ENCODE measurements around the gene SGSM1. TPM values are rescaled to one million over a fixed set of nuclear protein-coding genes. Genes with fewer than 3 reads are reported as not detected.

SGSM1 gene
- total RNA-seq, 1 donor from 2014 or later = 6.8 TPM

DNA sequence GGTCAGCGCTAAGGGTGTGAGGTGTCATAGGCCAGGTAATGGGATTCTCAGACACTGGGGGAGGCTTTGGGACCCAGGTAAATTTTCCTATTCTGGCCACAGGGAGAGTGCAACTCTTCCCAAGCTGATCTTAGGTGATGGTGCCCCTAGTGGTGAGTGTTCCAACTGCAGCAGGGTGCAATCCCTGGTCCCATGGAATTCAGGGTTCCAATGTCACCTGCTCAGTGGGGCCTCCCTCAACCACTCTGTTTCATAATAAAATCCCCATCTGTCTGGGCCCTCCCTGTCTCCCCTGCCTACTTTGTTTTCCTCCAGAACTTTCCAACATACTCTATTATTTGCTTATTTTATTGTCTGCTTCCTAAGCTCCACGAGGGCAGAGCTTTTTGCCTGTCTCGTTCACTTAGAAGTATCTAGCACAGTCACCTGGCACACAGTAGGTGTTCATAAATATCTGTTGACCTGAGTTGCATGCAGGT, 2.9 kb upstream of the SGSM1 start:
- DNase-seq (ENCODE audit: low spot score) = peak; percentile 48

DNA sequence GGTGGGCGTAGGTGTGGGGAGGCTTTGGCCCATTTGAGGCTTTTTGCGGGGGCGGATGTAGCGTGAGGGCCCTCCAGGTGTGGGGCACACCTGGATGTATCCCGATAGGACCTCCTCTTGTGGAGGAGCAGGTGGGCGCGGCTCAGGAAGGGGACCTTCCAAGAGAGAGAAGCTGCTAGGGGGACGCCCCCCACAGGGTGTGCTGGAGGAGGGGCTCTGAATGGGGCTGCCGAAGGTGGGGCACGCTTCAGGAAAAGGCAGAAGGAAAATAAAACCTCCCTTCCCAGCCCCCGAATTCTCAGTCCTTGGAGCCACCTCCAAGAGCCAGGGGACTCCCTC, 621 bp downstream of the SGSM1 start:
- DNase-seq (ENCODE audit: low spot score) = no peak

DNA sequence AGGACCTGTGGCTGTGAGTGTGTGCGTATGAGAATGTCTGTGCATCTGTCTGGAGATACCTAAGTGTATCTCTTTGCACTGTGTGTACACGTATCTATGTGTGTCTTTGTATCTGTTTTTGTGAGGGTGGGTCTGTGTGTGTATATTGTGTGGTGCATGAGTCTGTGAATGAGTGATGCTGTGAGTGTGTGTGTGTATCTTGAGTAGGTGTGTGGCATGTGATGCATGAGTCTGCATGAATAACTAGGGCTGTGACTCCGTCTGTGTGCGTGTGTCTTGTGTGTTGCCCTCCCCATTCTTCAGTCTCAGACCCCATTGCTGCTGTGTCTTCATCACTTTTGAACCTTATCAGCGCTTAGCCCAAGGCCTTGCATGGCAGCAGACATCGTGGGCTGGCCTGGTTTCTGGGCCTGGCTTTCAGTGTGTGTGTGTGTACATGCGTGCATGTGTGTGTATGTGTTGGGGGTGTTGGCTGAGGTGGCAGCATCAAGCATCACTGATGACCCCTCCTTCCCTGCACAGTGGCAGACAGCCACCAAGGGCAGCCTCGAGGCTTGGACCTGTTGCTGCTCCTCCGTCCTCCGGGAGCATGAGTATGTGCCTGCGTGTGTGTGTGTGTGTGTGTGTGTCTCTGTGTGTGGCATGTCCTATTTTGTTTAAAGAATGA, 1.4 kb downstream of the SGSM1 start:
- peak; percentile 37 for DNase-seq (ENCODE audit: low spot score)

DNA sequence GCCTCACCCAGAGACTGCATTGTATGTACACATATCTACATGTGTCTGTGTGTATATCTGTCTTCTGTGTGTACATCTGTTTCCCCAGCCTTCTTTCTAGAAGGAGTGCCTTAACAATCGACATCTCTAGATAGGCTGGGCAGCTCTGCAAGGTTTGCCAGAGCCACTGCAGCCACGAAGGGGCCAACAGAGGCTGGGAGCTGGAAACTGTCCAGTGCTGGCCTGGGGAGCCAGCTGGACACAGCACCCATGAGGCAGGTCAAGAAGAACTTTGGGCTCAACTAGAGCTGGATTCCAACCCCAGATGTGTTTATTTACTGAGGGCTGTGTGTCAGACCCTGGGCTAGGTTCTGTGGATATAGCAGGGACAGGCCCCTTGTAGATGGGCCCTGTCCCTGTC, 3.3 kb downstream of the SGSM1 start:
- DNase-seq (ENCODE audit: low spot score) = no peak

DNA sequence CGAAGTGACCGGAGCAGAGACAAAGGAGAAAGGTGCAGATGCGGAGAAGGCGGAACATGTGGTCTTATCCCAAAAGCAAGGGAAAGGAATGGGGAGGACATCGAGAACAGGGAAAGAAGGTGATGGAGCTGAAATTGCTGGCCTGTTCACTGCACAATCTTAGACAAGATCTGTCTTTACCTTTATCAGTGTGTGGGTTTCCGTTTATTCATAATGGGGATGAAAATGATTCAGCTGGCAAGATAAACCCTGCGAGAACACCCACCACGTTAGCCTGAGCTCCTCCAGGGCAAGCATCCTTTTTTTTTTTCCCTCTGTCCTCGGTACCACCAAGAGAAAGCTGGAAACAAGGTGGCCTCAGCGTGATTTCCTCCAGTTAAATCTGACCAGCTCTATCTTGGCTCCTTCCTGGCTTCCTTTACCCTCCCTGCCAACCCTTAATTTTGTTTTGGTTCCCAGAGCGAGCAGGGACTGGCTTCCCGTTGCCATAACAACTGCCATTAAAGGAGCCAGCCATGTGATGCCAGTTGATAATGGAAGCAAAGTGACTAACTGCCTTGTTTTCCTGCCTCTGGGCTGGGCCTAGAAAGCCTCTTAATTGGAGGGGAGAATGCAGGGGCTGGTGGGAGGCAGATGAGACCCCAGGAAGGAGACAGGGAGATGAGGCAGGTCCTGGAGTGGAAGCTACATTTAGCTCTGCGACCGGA, 4.2 kb downstream of the SGSM1 start:
- DNase-seq (ENCODE audit: low spot score) = no peak

DNA sequence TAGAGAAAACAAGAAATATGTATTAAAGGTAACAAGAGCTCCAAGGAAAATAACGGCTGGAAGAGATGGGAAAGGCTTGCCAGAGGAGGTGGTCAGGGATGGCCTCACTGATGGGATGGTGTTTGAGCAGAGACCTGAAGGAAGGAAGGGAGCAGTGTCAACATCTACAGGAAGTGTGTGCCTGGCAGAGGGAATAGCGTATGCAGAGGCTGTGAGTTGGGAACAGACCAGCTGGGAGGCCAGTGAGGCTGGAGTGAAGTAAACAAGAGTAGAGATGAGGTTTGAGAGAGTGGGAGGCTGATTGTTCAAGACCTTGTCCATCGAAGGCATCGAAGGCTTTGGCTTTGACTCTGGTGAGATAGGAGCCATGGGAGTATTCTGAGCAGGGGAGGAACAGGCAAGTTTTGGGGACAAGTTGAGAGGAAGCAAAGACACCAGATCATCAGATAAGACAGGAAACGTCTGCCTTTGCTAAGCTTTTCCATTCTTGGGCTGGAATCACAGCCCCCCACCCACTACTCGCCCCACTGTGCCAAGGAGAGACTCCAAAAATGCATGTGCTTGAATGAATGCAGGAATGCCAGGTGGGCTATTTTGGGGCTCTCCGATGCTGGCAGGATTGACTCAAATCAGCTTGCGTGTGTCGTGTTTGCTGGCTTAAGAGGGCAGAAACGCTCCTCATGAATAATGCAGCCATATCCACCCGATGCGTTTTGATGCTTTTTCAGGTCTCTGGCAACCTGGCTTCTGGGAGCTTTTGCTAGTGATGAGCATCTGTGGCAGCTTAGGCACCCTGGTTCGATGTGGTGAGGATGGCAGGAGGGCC, 7.2 kb downstream of the SGSM1 start:
- DNase-seq (ENCODE audit: low spot score) = no peak

DNA sequence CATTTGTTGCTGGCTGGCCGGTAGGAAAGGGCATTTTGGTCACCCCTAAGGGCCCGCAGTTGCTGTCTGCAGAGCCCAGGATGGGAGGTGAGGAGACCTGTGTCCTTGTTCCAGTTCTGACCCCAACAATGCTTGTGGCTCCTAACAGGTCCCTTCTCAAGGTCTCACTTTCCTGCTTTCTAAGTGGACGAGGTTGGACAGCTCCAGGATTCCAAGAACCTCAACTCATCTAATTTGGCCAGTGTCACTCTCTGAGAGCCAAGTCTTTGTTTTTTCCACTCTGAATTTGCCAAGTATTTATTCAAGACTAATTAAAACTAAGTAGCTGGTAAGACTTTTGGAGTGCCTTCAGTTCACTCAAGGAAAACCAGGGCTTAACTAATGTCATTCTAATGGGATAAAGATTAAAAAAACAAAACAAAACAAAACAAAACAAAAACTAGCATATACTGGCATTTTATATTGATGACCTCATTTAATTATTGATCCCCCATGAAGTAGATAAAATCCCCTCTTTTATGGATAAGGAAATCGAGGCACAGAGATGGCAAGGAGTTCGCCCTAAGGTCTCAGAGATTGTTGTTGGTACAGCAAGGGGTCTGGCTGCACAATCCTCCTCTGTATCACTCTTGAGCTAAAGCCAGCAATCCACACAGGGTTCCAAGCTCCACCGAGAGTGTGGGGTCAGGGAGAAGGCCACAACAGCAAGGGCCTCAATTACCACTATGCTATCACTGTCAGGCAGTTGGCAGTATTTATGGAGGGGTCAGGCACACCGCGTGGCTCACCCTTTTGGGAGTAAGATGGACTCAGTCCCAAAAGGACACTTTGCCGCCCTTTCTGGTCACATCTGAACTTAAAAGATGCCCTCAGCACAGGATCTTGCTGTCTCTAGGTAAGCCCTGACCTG, 8.1 kb downstream of the SGSM1 start:
- DNase-seq (ENCODE audit: low spot score) = no peak

DNA sequence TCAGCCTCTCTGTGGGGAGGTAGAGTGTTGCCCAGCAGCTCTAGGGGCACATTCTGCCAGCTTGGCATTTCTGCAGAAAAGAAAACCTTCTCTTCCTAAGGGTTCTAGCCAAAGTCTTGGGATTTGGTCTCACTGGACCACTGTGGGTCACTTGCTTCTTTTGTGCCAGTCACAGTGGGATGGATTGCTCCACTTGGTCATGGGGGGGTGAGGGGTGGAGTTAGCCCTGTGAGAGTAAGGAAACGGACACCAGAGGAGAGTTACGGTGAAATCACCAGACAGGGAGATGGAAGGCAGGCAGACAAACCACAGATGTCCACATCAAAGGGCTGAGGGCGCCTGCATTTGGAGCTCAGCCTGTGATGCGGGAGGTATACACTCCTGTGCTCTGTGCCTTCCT, 10.8 kb downstream of the SGSM1 start:
- no peak for DNase-seq (ENCODE audit: low spot score)

DNA sequence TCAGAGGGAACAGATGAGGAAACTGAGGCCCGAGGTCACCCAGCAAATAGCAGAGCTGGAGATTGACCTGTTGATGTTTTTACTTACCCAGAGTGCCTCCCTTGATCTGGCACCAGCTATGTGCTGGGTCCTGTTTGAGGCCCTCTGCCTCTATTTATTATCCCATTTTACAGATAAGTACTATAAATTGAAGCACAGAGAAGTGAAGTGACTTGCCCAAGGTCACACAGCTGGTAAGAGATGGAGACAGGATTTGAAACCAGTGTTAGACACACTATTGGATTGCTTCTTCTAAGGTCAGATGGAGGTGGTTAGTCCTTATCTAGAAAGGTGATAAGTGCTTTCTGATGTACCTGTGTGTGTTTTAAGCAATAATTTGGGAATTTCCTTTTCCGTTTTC, 13.5 kb downstream of the SGSM1 start:
- no peak for DNase-seq (ENCODE audit: low spot score)

DNA sequence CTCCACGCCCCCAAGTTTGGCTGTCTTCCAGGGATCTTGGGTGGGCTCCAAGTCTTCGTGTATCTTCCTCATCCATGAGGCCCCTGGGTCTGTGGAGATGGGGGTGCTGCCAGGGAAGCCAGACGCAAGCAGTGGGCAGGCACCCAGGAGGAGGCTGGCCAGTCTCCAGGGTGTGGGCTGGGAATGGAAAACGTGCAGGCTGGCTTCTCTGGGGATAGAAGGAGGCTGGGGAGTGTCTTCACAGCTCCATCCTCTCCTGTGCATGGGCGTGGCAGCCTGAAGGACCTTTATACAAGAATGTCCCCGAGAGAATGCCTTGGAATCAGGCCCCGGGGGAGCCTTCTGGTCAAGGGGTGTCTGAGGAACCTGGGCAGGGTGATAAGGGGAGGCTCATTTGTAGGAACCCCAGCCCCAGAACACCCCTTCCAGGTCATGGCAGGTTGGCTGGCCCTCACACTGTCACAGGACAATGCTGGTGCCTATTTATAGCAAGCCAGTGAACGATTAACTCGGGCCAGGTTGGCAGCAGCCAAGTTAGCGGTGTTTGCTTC, 14.0 kb downstream of the SGSM1 start:
- DNase-seq (ENCODE audit: low spot score) = peak; percentile 85

DNA sequence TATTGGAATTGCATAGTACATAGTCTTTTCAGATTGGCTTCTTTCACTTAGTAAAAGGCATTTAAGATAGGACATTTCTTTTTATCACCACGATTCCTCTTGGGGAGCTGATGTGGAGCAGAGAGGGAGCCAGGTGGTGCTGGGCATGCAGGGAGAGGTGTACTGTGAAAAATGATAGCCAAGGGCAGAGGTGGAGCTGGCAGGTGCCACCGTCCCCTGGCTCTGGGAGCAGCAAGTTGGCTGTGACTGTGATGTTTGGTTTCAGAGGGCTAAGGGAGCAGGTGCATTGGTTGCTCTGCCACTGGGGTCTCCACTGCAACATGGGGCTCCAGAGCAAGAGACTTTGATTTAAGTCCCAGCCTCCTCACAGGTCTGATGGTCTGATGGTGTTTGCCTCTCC, 16.5 kb downstream of the SGSM1 start:
- no peak for DNase-seq (ENCODE audit: low spot score)

DNA sequence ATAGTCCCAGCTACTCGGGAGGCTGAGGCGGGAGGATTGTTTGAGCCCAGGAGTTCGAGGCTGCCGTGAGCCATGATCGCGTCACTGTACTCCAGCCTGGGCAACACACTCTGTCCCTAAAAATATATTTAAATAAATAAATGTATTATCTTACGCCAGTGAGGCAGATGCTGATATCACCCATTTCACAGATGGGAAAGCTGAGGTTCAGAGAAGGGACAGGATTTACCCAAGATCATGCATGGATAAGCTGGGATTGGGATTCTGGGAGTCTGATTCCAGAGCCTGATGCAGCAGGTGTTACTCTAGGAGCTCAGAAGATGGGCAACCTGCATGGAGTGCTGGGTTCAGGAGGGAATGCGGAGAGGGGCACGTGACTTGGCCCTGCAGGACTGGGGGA, 17.8 kb downstream of the SGSM1 start:
- DNase-seq (ENCODE audit: low spot score) = no peak

DNA sequence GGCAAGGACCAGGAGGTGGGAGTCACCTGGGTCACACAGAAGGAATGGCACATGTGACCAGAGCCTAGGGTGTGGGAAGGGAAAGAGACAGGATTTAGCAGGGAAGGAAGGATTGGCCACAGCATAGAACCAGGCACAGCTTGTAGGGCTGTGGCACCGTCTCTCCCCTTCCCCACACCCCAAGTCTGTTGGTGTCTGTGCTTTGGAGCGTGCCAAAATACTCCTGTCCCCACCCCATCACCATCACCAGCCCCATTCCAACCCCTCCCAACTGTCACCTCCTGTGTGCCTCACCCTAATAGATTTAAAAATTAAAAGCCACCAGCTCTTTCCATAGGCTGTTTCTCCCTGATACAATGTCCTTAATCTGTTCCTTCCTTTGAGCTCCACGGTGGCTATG, 18.2 kb downstream of the SGSM1 start:
- DNase-seq (ENCODE audit: low spot score) = no peak

DNA sequence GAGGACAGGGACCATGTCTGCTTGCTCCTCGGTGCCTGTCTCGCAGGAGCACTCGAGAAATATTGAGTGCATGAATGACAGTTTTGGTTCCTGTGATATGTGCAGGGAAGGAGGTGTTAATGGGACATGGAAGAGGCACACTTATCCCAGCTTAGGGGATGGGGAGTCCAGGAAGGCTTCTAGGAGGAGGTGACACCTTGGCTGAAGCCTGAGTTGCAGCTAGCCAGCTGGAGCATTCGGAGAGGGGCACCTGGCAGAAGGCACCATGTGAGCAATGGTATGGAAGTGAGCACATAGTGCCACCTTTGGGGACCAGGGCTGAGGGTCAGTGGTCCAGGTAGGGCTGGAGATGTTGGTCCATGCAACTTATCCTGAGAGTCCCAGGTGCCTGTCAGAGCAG, 18.9 kb downstream of the SGSM1 start:
- DNase-seq (ENCODE audit: low spot score) = no peak

DNA sequence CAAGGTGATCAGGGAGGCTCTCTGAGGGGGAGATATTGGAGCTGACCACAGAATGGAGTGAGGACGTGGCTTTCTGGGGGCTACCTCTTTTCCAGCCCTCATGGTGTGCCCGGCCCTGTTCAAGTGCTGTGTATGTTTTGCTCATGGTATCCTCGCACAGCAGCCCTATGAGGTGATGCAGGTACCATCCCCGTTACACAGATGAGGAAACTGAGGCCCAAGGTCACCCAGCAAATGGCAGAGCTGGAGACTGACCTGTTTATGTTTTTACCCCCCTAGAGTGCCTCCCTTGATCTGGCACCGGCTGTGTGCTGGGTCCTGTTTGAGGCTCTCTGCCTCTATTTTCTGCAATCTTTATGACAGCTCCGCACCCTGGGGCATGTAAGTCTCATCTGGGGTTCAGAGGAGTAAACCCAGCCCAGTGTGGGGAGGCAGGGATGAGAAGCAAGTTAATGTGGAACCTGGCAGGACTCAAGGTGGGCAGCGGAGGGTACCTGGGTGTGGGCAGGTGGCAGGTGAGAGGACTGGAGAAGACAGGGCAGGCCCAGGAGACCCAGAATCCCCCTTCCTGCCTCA, 20.8 kb downstream of the SGSM1 start:
- no peak for DNase-seq (ENCODE audit: low spot score)

DNA sequence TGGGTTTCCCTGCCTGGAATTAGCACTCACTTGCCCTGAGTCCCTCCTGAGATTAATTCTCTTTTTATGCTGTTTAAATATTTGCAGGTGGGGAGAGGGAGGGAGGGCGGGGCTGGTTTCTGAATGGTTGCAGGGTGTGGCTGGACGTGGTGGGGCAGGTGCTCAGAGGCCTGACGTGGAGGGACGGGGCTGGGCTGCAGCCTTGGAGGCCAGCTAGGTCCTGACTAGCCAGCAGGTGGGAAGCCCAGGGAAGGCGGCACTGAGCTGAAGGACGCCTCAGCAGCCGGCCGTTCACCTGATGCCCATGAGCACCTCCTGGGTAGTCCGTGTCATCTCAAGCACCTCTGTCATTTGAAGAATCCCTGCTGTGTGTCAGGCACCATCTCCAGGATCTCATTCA, 21.3 kb downstream of the SGSM1 start:
- no peak for DNase-seq (ENCODE audit: low spot score)

DNA sequence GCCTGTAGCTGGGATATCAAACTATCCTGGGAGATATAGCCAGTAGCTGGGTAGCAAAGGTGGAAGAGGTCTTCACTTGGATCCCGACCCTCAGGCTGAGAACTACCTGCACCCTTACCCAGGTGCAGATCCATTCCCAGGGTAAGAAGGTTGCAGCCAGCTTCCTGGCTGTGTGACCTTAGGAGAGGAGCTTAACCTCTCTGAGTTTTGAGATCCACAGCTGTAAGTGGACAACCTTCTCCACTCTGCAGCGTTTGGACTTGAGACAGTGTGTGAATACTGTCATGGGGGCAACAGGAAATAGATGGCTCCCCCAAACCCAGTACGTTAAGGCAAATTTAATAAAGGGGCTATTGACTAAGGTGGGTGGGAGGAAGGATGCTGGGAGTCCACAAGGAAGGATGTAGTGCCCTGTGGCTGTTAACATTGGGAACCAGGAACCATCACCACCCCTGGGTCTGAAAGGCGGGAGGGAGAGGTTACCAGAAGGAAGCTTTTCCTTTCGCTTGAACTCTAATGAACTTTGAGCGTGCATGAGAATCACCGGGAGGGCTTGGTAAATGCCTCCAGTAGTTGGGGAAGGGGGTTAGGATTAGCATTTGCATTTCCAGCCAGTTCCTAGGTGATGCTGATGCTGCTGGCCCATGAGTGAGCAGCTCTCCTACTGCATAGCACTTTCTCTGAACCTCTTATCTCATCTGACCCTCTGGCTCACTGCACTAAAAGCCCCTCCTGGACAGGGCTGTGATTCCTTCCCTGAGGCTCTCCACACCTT, 24.4 kb downstream of the SGSM1 start:
- no peak for DNase-seq (ENCODE audit: low spot score)

DNA sequence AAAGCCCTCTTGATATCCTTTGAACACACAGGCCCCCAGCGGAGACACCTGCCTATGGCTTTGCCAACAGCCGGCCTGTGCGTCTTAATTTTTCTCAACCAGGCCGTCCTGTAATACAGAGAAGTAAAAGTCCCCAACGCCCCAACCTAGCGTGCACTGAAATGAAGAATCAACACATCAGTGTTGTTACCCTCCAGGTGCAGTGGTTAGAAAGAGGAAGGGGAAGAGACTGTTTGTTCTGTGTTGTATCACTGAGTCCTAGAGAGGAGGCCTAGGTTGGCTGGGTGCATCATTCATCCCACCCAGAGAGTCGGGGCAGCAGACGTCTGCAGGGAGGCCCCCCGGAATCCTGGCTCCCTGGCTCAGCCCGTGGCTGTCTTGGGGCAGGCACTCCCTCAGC, 25.7 kb downstream of the SGSM1 start:
- DNase-seq (ENCODE audit: low spot score) = no peak

DNA sequence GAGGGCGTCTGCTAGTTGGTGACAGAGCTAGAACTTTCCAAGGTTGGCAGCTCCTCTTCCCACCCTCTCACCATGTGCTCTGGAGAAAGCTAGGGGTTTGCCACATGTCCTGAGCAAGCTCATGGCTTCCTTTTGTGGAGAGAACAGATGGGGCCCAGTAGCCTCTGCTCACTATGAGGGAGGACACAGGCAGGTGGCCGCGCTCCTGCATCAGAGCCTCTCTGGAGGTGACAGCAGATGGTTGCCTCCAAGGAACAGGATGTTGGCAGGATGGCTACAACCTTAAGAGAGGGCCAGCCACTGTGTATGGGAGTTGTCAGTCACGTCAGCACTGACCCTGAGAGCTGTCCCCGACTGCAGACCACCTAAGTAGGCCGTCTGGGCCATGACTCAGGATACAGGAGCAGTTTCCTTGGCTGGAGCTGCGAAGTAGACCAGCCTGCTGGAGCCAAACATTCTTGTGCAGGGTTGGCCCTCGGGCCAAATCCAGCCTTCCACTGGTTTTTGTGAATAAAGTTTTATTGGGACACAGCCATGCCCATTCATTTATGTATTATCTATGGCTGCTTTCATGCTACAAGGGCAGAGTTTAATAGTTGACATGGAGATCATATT, 28.0 kb downstream of the SGSM1 start:
- no peak for DNase-seq (ENCODE audit: low spot score)

All from mucosa of gallbladder (tissue), 1 donor.